Body of pancreas (tissue), 4 donors: ENCODE data around the gene USP13. TPM values are rescaled to one million over a fixed set of nuclear protein-coding genes. Genes with fewer than 3 reads are reported as not detected.

Experiments
- ATAC-seq: fragments of 150-250 bp; one replicate; pipeline ENCODE4 v1.9.1; 2016
- DNase-seq, 4 donors: peaks; one replicate each; pipeline ENCODE4 v3.0.0-alpha.2; 2019
- H3K27ac ChIP-seq, 4 donors: fragments of 200-600 bp; sonication (generic); 1 replicate in 3 of 4; 2 replicates in 1 of 4; pipeline versions ENCODE4 v1.5.1 to v1.6.1; 2016 to 2019; ENCODE audit warnings: mild to moderate bottlenecking in 1 of 4, mixed read lengths in 1 of 4, moderate library complexity in 1 of 4
- H3K27me3 ChIP-seq, 2 donors: fragments of 200-600 bp; sonication (generic); one replicate each; pipeline ENCODE4 v1.6.0; 2016; ENCODE audit warnings: mild to moderate bottlenecking in 1 of 2
- H3K36me3 ChIP-seq, 2 donors: fragments of 200-600 bp; sonication (generic); replicated peaks in 1 of 2; 2 replicates each; pipeline ENCODE4 v1.5.1; 2016; ENCODE audit warnings: low read depth in 2 of 2; ENCODE audit not compliant: insufficient read depth in 1 of 2
- H3K4me1 ChIP-seq: fragments of 200-600 bp; sonication (generic); one replicate; pipeline ENCODE4 v1.6.0; 2016
- H3K4me3 ChIP-seq, 2 donors: fragments of 200-600 bp; sonication (generic); 1 replicate in 1 of 2; 2 replicates in 1 of 2; pipeline ENCODE4 v1.5.1; 2016 to 2019
- H3K9me3 ChIP-seq, 3 donors: fragments of 200-600 bp; sonication (generic); 1 replicate in 2 of 3; 2 replicates in 1 of 3; pipeline ENCODE4 v1.5.1; 2016
- POLR2A ChIP-seq, 3 donors: fragments of 450-650 bp; IDR thresholded peaks; one replicate each; pipeline ENCODE4 v1.6.1; 2016; ENCODE audit warnings: antibody characterized with exemption in 3 of 3, mild to moderate bottlenecking in 2 of 3
- WGBS, 2 donors: methylation state at CpG; one replicate each; pipeline ENCODE4 v1.1.5; 2017; 5-methylcytosine and 5-hydroxymethylcytosine counted together
- intact Hi-C: fragments of 100-400 bp; cut with DNase I; formaldehyde crosslinking; loops from one replicate; pipeline ENCODE4 v1.15.1; 2023
- total RNA-seq, 2 donors: library from RNA; depleted of rRNA; stranded (reverse); fragments of >200 nt; gene quantifications; one replicate each; pipeline ENCODE4 v1.1.0, GENCODE V29; 2016
- TF ChIP-seq, protein P1 (sequence below), 7 experiments: fragments of 450-650 bp in 4 of 7; fragments of 200-600 bp in 3 of 7; sonication (generic) in 3 of 7; IDR thresholded peaks; one replicate each; pipeline ENCODE4 v1.5.1; 2016 to 2019; ENCODE audit warnings: antibody characterized with exemption in 7 of 7

USP13 gene
- total RNA-seq, 2 donors from 2014 or later, result 5.4 to 6.9 TPM

GRCh38 chr3:179658606-179659005 is 5.8 kb downstream of the USP13 start:
- no peaks in the 10 kb centered on the region for H3K9me3 ChIP-seq
- no peak overlapping the region for H3K4me3 ChIP-seq
- no peak for TF ChIP-seq POLR2A (IDR thresholded peaks at IDR 0.05)
- TF ChIP-seq, protein P1, sequence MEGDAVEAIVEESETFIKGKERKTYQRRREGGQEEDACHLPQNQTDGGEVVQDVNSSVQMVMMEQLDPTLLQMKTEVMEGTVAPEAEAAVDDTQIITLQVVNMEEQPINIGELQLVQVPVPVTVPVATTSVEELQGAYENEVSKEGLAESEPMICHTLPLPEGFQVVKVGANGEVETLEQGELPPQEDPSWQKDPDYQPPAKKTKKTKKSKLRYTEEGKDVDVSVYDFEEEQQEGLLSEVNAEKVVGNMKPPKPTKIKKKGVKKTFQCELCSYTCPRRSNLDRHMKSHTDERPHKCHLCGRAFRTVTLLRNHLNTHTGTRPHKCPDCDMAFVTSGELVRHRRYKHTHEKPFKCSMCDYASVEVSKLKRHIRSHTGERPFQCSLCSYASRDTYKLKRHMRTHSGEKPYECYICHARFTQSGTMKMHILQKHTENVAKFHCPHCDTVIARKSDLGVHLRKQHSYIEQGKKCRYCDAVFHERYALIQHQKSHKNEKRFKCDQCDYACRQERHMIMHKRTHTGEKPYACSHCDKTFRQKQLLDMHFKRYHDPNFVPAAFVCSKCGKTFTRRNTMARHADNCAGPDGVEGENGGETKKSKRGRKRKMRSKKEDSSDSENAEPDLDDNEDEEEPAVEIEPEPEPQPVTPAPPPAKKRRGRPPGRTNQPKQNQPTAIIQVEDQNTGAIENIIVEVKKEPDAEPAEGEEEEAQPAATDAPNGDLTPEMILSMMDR (IDR thresholded peaks at IDR 0.05), result no peak
- H3K27me3 ChIP-seq, result no peaks in the 10 kb centered on the region
- H3K27ac ChIP-seq, result no peak overlapping the region
- ATAC-seq, result no peak
- intact Hi-C loops, result no loop called here
- no peaks in the 10 kb centered on the region for H3K36me3 ChIP-seq
- H3K4me1 ChIP-seq, result peaks cover 9% of the 10 kb centered on the region
- WGBS, 2 donors, result 77 to 88% methylated on average over 2 of the region's 2 CpGs
- DNase-seq, result no peak

DNA sequence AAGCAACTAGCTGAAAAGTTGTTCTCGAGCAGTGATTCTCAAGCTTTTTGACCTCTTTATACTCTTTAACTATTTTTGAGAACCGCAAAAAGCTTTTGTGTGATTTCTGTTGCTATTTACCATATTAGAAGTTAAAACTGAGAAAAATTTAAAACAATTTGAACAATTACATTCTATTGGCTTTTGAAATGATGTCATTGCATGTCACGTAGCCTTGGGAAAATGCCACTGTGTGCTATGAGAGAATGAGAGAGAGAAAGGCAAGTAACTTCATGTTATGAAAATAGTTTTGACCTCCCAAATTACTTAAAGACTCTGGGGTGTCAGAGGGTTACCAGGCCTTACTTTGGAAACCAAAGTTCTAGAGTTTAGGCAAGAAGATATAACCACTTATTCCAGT is 8.0 kb downstream of the USP13 start:
- no peaks in the 10 kb centered on the region for H3K36me3 ChIP-seq
- H3K27me3 ChIP-seq, result no peaks in the 10 kb centered on the region
- WGBS, 2 donors, result 91 to 95% methylated on average over 3 of the region's 3 CpGs
- DNase-seq (no peak), ATAC-seq (no peak)
- TF ChIP-seq, protein P1 (IDR thresholded peaks at IDR 0.05), result no peak
- TF ChIP-seq POLR2A (IDR thresholded peaks at IDR 0.05), result no peak
- H3K4me3 ChIP-seq, result no peak overlapping the region
- no peaks in the 10 kb centered on the region for H3K9me3 ChIP-seq
- intact Hi-C loops, result no loop called here
- no peak overlapping the region for H3K27ac ChIP-seq
- no peaks in the 10 kb centered on the region for H3K4me1 ChIP-seq

- Histone ChIP-seq H3K36me3 (no peaks in the 10 kb centered on the region), H3K9me3 (no peaks in the 10 kb centered on the region), H3K4me3 (no peak overlapping the region), H3K4me1 (no peaks in the 10 kb centered on the region), H3K27ac (no peak overlapping the region), H3K27me3 (no peaks in the 10 kb centered on the region)
- TF ChIP-seq POLR2A (IDR thresholded peaks at IDR 0.05), result no peak
- TF ChIP-seq, protein P1 (IDR thresholded peaks at IDR 0.05), result no peak
- intact Hi-C loops, result no loop called here
- WGBS, 2 donors, result 70 to 84% methylated on average over 4 of the region's 4 CpGs
- DNase-seq, result no peak
- no peak for ATAC-seq
Measured at GRCh38 chr3:179661777-179662176, 8.9 kb downstream of the USP13 start.

- Histone ChIP-seq H3K4me1 (no peaks in the 10 kb centered on the region), H3K9me3 (no peaks in the 10 kb centered on the region), H3K36me3 (no peaks in the 10 kb centered on the region), H3K27me3 (no peaks in the 10 kb centered on the region), H3K27ac (no peak overlapping the region), H3K4me3 (no peak overlapping the region)
- ATAC-seq (no peak), DNase-seq (no peak)
- intact Hi-C loops, result no loop called here
- no peak for TF ChIP-seq POLR2A (IDR thresholded peaks at IDR 0.05)
- TF ChIP-seq, protein P1 (IDR thresholded peaks at IDR 0.05), result no peak
- WGBS, 2 donors, result 52 to 64% methylated on average over 1 of the region's 1 CpG
Measured at GRCh38 chr3:179663093-179663492, 10.3 kb downstream of the USP13 start.

DNA sequence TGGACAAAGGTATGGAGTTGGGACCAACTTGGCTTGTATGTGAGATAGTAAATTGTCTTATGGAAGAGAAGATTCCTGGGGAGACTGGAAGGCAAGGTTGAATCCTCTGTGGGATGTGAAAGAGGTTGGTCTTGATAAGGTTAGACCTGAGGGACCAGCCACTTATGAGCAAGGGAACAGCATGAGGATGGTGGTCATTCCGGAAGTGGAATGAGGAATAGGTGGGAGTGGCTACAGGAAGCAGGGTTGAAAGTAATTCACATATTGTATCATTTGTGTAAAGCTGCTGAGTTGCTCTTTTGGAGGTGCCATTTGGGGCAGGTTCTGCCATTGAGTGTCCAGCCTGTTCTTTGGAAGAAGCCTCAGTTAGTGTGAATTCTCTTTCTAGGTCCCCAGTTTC is 13.2 kb downstream of the USP13 start:
- no peaks in the 10 kb centered on the region for H3K9me3 ChIP-seq
- H3K27me3 ChIP-seq, result no peaks in the 10 kb centered on the region
- WGBS, 2 donors, result 79 to 83% methylated on average over 1 of the region's 1 CpG
- DNase-seq, result no peak
- no peaks in the 10 kb centered on the region for H3K36me3 ChIP-seq
- intact Hi-C loops, result no loop called here
- no peak overlapping the region for H3K4me3 ChIP-seq
- H3K4me1 ChIP-seq, result no peaks in the 10 kb centered on the region
- TF ChIP-seq, protein P1 (IDR thresholded peaks at IDR 0.05), result no peak
- TF ChIP-seq POLR2A (IDR thresholded peaks at IDR 0.05), result no peak
- H3K27ac ChIP-seq, result no peak overlapping the region
- no peak for ATAC-seq
